Trophoblast cell (in vitro differentiated cells and primary cell): ENCODE results near the gene RPLP2.
A peak's percentile ranks its signal among the peaks of the same experiment; 100 is the strongest.

Source experiments
- DNase-seq, 2 donors: peaks; one replicate each; pipeline ENCODE4 v3.0.0-alpha.2; 2016
- H2AFZ ChIP-seq: 2 replicates; pipeline ENCODE4 v1.6.1; 2013; ENCODE audit warnings: low read length, moderate library complexity, mild to moderate bottlenecking; ENCODE audit not compliant: insufficient read depth, poor library complexity
- H2AK5ac ChIP-seq: 2 replicates; pipeline ENCODE4 v1.6.1; 2013; ENCODE audit warnings: mild to moderate bottlenecking, low read length
- H2BK120ac ChIP-seq: 2 replicates; pipeline ENCODE4 v1.6.1; 2013; ENCODE audit warnings: low read length, mild to moderate bottlenecking, moderate library complexity; ENCODE audit not compliant: insufficient read depth, poor library complexity
- H2BK12ac ChIP-seq: 2 replicates; pipeline ENCODE4 v1.6.1; 2013; ENCODE audit warnings: mild to moderate bottlenecking, low read length, moderate library complexity
- H2BK5ac ChIP-seq: 2 replicates; pipeline ENCODE4 v1.6.1; 2013; ENCODE audit warnings: low read length, low read depth, moderate library complexity, mild to moderate bottlenecking; ENCODE audit not compliant: poor library complexity
- H3K14ac ChIP-seq: 2 replicates; pipeline ENCODE4 v1.6.1; 2013; ENCODE audit warnings: mild to moderate bottlenecking, low read length
- H3K18ac ChIP-seq: 2 replicates; pipeline ENCODE4 v1.6.1; 2013; ENCODE audit warnings: mild to moderate bottlenecking, low read length
- H3K23ac ChIP-seq: 2 replicates; pipeline ENCODE4 v1.6.1; 2013; ENCODE audit warnings: low read length
- H3K27ac ChIP-seq: 2 replicates; pipeline ENCODE4 v1.5.1; 2013; ENCODE audit warnings: low read depth, mild to moderate bottlenecking, inconsistent platforms, low read length, moderate library complexity
- H3K27me3 ChIP-seq: 2 replicates; pipeline ENCODE4 v1.6.1; 2013; ENCODE audit warnings: inconsistent platforms, mild to moderate bottlenecking, low read length, moderate library complexity; ENCODE audit not compliant: insufficient read depth
- H3K36me3 ChIP-seq, 2 experiments: 1 replicate in 1 of 2; 2 replicates in 1 of 2; pipeline ENCODE4 v1.6.1; 2013; ENCODE audit warnings: low read length in 2 of 2, mild to moderate bottlenecking in 2 of 2, moderate library complexity in 1 of 2; ENCODE audit not compliant: insufficient read depth in 2 of 2, control insufficient read depth in 1 of 2
- H3K4ac ChIP-seq: 2 replicates; pipeline ENCODE4 v1.6.1; 2013; ENCODE audit warnings: low read depth, mild to moderate bottlenecking, low read length, moderate library complexity
- H3K4me1 ChIP-seq, 2 experiments: 1 replicate in 1 of 2; 2 replicates in 1 of 2; pipeline ENCODE4 v1.6.1; 2013; ENCODE audit warnings: low read length in 2 of 2, mild to moderate bottlenecking in 2 of 2, moderate library complexity in 1 of 2; ENCODE audit not compliant: insufficient read depth in 2 of 2, control insufficient read depth in 1 of 2
- H3K4me2 ChIP-seq: 2 replicates; pipeline ENCODE4 v1.6.1; 2013; ENCODE audit warnings: inconsistent platforms, mild to moderate bottlenecking, low read length, moderate library complexity
- H3K4me3 ChIP-seq: 2 replicates; pipeline ENCODE4 v1.5.1; 2013; ENCODE audit warnings: mild to moderate bottlenecking, low read depth, low read length, inconsistent platforms
- H3K79me1 ChIP-seq: one replicate; pipeline ENCODE4 v1.6.1; 2013; ENCODE audit warnings: low read length
- H3K79me2 ChIP-seq: 2 replicates; pipeline ENCODE4 v1.6.1; 2013; ENCODE audit warnings: low read length, mild to moderate bottlenecking; ENCODE audit not compliant: control insufficient read depth, insufficient read depth, poor library complexity
- H3K9ac ChIP-seq: 2 replicates; pipeline ENCODE4 v1.6.1; 2013; ENCODE audit warnings: mild to moderate bottlenecking, low read length
- H3K9me3 ChIP-seq: 2 replicates; pipeline ENCODE4 v1.6.1; 2013; ENCODE audit warnings: low read depth, mild to moderate bottlenecking, control low read depth, inconsistent platforms, low read length; ENCODE audit not compliant: insufficient read depth
- H4K12ac ChIP-seq: 2 replicates; pipeline ENCODE4 v1.6.1; 2013; ENCODE audit warnings: low read depth, mild to moderate bottlenecking, low read length, moderate library complexity
- H4K8ac ChIP-seq: 2 replicates; pipeline ENCODE4 v1.6.1; 2013; ENCODE audit warnings: low read depth, mild to moderate bottlenecking, low read length, moderate library complexity
- H4K91ac ChIP-seq: one replicate; pipeline ENCODE4 v1.6.1; 2013; ENCODE audit warnings: low read depth, mild to moderate bottlenecking, low read length, moderate library complexity
- WGBS: extraction: QIAGEN DNeasy Blood & Tissue Kit; methylation state at CpG from one replicate; pipeline ENCODE4 v1.1.7; 2013; ENCODE audit warnings: missing lambda C conversion rate; ENCODE audit not compliant: insufficient read length, insufficient coverage; ENCODE audit errors: extremely low coverage; 5-methylcytosine and 5-hydroxymethylcytosine counted together

RPLP2 gene

GRCh38 chr11:848380-848931 is 38.7 kb downstream of the RPLP2 start:
- no peak overlapping the region for H3K4me3 ChIP-seq
- no peak overlapping the region for H2AFZ ChIP-seq
- H4K8ac ChIP-seq, result no peak overlapping the region
- no peak overlapping the region for H4K91ac ChIP-seq
- no peak overlapping the region for H2BK120ac ChIP-seq
- peaks cover 22 to 30% of the 10 kb centered on the region in 2 experiments for H3K4me1 ChIP-seq
- no peak overlapping the region for H2BK12ac ChIP-seq
- H2AK5ac ChIP-seq, result no peak overlapping the region
- no peak overlapping the region for H3K4me2 ChIP-seq
- peak in 1 of 2 donors; percentile 33 for DNase-seq
- no peak overlapping the region for H3K4ac ChIP-seq
- H3K18ac ChIP-seq, result no peak overlapping the region
- H3K27ac ChIP-seq, result no peak overlapping the region
- H3K36me3 ChIP-seq, result no peaks in the 10 kb centered on the region
- H3K9me3 ChIP-seq, result no peaks in the 10 kb centered on the region
- no CpG with 5 or more reads among the region's 14 CpGs for WGBS
- H3K14ac ChIP-seq, result no peak overlapping the region
- H3K79me2 ChIP-seq, result no peaks in the 10 kb centered on the region
- peaks cover 14% of the 10 kb centered on the region for H3K27me3 ChIP-seq
- no peak overlapping the region for H4K12ac ChIP-seq
- no peak overlapping the region for H2BK5ac ChIP-seq
- H3K9ac ChIP-seq, result no peak overlapping the region
- H3K23ac ChIP-seq, result no peak overlapping the region
- peaks cover 4% of the 10 kb centered on the region for H3K79me1 ChIP-seq

GRCh38 chr11:849104-849824 is 39.5 kb downstream of the RPLP2 start:
- H3K79me1 ChIP-seq, result no peaks in the 10 kb centered on the region
- H4K8ac ChIP-seq, result no peak overlapping the region
- H3K79me2 ChIP-seq, result no peaks in the 10 kb centered on the region
- no peak overlapping the region for H3K23ac ChIP-seq
- no peak overlapping the region for H2AK5ac ChIP-seq
- no peak overlapping the region for H2BK12ac ChIP-seq
- H3K4ac ChIP-seq, result no peak overlapping the region
- no peak overlapping the region for H4K12ac ChIP-seq
- peak in 1 of 2 donors; percentile 28 for DNase-seq
- no peak overlapping the region for H3K18ac ChIP-seq
- H3K27me3 ChIP-seq, result peaks cover 14% of the 10 kb centered on the region
- WGBS, result no CpG with 5 or more reads among the region's 71 CpGs
- peaks cover 15 to 21% of the 10 kb centered on the region in 2 experiments for H3K4me1 ChIP-seq
- H2BK5ac ChIP-seq, result no peak overlapping the region
- no peak overlapping the region for H3K27ac ChIP-seq
- H4K91ac ChIP-seq, result no peak overlapping the region
- no peak overlapping the region for H3K9ac ChIP-seq
- peak overlapping the region; percentile 62 for H3K4me3 ChIP-seq
- no peak overlapping the region for H3K14ac ChIP-seq
- peak overlapping the region; percentile 92 for H3K4me2 ChIP-seq
- no peaks in the 10 kb centered on the region for H3K9me3 ChIP-seq
- H3K36me3 ChIP-seq, result no peaks in the 10 kb centered on the region
- no peak overlapping the region for H2BK120ac ChIP-seq
- H2AFZ ChIP-seq, result peak overlapping the region; percentile 1

GRCh38 chr11:849951-850774 is 40.4 kb downstream of the RPLP2 start:
- H2AFZ ChIP-seq, result peak overlapping the region; percentile 12
- no peak overlapping the region for H2BK12ac ChIP-seq
- H3K9me3 ChIP-seq, result no peaks in the 10 kb centered on the region
- no peaks in the 10 kb centered on the region for H3K36me3 ChIP-seq
- no peaks in the 10 kb centered on the region for H3K79me2 ChIP-seq
- no peaks in the 10 kb centered on the region for H3K79me1 ChIP-seq
- H2BK120ac ChIP-seq, result no peak overlapping the region
- no peak overlapping the region for H4K12ac ChIP-seq
- peak in 1 of 2 donors; percentile 30 for DNase-seq
- no peak overlapping the region for H4K8ac ChIP-seq
- peaks cover 11 to 15% of the 10 kb centered on the region in 2 experiments for H3K4me1 ChIP-seq
- H3K4me3 ChIP-seq, result peak overlapping the region; percentile 64
- H2BK5ac ChIP-seq, result no peak overlapping the region
- H3K4ac ChIP-seq, result no peak overlapping the region
- no peak overlapping the region for H2AK5ac ChIP-seq
- no peak overlapping the region for H3K14ac ChIP-seq
- no peak overlapping the region for H3K23ac ChIP-seq
- no peak overlapping the region for H3K27ac ChIP-seq
- peaks cover 14% of the 10 kb centered on the region for H3K27me3 ChIP-seq
- WGBS, result no CpG with 5 or more reads among the region's 97 CpGs
- H4K91ac ChIP-seq, result no peak overlapping the region
- H3K9ac ChIP-seq, result no peak overlapping the region
- no peak overlapping the region for H3K18ac ChIP-seq
- H3K4me2 ChIP-seq, result peak overlapping the region; percentile 92

- H3K4me2 ChIP-seq, result peak overlapping the region; percentile 92
- H2BK120ac ChIP-seq, result no peak overlapping the region
- DNase-seq, result no peak
- no peak overlapping the region for H2AFZ ChIP-seq
- H4K8ac ChIP-seq, result no peak overlapping the region
- H3K4me3 ChIP-seq, result no peak overlapping the region
- H3K4ac ChIP-seq, result no peak overlapping the region
- peaks cover 10 to 14% of the 10 kb centered on the region in 2 experiments for H3K4me1 ChIP-seq
- no peak overlapping the region for H4K91ac ChIP-seq
- H4K12ac ChIP-seq, result no peak overlapping the region
- no CpG with 5 or more reads among the region's 28 CpGs for WGBS
- H3K18ac ChIP-seq, result no peak overlapping the region
- H2BK12ac ChIP-seq, result no peak overlapping the region
- H3K14ac ChIP-seq, result no peak overlapping the region
- no peak overlapping the region for H2BK5ac ChIP-seq
- no peak overlapping the region for H2AK5ac ChIP-seq
- H3K23ac ChIP-seq, result no peak overlapping the region
- peaks cover 14% of the 10 kb centered on the region for H3K27me3 ChIP-seq
- no peaks in the 10 kb centered on the region for H3K36me3 ChIP-seq
- no peak overlapping the region for H3K9ac ChIP-seq
- no peak overlapping the region for H3K27ac ChIP-seq
- no peaks in the 10 kb centered on the region for H3K9me3 ChIP-seq
- H3K79me2 ChIP-seq, result no peaks in the 10 kb centered on the region
- H3K79me1 ChIP-seq, result no peaks in the 10 kb centered on the region
Observed at GRCh38 chr11:850775-851763, 41.3 kb downstream of the RPLP2 start.
